Stomach (tissue), 4 donors: Measurements from ENCODE around the gene THAP6.
"Not testable (repeated sequence)": the region's sequence is repeated elsewhere in the genome, so short reads cannot be mapped to it uniquely, and the experiment has no call there.

Experiments
- CTCF ChIP-seq, 7 experiments: fragments of 450-650 bp in 4 of 7; fragments of 200-600 bp in 3 of 7; sonication (generic) in 3 of 7; IDR thresholded peaks; one replicate each; pipeline ENCODE4 v1.5.1; 2016 to 2019; ENCODE audit warnings: antibody characterized with exemption in 7 of 7, control low read depth in 2 of 7, mild to moderate bottlenecking in 1 of 7
- EP300 ChIP-seq: sonication (generic); formaldehyde crosslinking; IDR thresholded peaks from one replicate; pipeline ENCODE4 v1.6.1; 2017; ENCODE audit warnings: antibody characterized with exemption
- POLR2A ChIP-seq, 4 donors: fragments of 450-650 bp; IDR thresholded peaks; one replicate each; pipeline ENCODE4 v1.6.1; 2016; ENCODE audit warnings: antibody characterized with exemption in 4 of 4, control low read depth in 2 of 4, mild to moderate bottlenecking in 1 of 4, moderate library complexity in 1 of 4
- POLR2AphosphoS5 ChIP-seq, 3 donors: sonication (generic); formaldehyde crosslinking; IDR thresholded peaks; one replicate each; pipeline ENCODE4 v1.6.1; 2016; ENCODE audit warnings: antibody characterized with exemption in 3 of 3

GRCh38 chr4:75544220-75544619 lies 29.9 kb downstream of the THAP6 start:
- TF ChIP-seq CTCF (IDR thresholded peaks at IDR 0.05); POLR2A (IDR thresholded peaks at IDR 0.05); EP300; POLR2AphosphoS5 (IDR thresholded peaks at IDR 0.05): not testable (repeated sequence)
